ENCODE measurements around the gene NAA60.
"Not testable (repeated sequence)": the region's sequence is repeated elsewhere in the genome, so short reads cannot be mapped to it uniquely, and the experiment has no call there.

NAA60 gene

GRCh38 chr16:3484318-3485096 is 41.0 kb downstream of the NAA60 start:
- no peak for DNase-seq (ENCODE audit: low spot score)

DNA sequence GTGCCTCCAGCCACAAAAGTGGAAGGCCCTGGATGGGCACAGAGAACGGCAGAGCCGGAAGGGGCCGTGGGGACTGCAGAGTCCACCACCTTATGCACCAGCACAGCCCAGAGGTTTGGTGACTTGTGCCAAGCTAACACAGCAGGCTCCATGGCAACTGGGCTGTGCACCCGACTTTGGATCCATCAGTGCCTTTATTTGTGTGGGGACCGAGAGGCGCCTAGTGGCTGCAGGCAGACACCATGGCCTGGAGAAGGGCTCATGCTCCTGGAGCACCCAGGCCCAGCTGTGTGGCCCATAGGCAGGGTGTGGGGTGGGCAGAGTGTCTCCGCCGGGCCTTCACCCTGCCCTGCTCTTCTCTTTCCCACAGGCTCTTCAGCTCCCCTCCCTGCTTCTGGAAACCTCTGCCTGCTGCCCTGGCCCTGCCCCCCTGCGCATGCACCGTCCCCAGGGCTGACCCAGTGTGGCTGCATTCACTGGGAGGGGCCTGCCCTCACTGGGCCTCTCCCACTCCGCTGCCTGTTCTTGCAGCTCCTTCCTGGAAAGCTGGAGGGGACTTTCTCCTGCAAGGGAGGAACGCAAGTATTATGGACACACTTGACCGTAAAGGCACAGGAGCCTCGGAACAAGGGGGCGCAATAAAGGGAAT is 41.7 kb downstream of the NAA60 start:
- DNase-seq (ENCODE audit: low spot score), result no peak

- no peak for DNase-seq (ENCODE audit: low spot score)
Observed at GRCh38 chr16:3485821-3486505, 42.5 kb downstream of the NAA60 start.

DNA sequence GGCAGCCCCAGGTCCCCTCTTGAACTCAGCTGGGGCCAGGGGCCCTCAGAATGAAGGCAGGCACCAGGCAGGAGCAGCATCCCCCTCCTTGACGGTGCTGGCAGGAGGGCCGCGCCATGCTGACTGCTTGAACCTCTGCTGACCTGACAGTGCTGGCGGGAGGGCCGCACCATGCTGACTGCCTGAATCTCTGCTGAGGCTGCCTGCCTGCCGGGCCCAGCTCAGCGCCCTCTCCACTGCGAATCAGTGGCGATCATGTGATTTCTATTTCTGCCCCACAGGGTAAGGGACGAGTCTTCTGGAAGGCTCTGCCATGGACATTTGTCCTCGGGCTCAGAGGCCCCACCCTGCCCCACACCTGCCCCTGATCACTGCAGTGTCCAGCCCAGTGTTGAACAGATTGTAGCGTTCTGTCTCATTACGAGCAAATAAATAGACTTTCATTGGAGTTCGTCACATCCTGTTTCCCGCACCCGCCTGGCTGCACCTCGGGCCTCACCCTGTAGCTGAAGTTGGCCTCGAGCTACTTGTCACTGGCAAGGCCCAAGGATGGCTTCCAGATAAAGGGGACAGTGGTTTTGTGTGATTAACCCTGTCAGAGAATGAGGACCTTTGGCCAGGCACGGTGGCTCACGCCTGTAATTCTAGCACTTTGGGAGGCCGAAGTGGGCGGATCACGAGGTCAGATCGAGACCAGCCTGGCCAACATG is 43.2 kb downstream of the NAA60 start:
- DNase-seq (ENCODE audit: low spot score), result no peak

GRCh38 chr16:3487521-3488410 is 44.3 kb downstream of the NAA60 start:
- no peak for DNase-seq (ENCODE audit: low spot score)

- no peak for DNase-seq (ENCODE audit: low spot score)
Observed at GRCh38 chr16:3488801-3489200, 45.3 kb downstream of the NAA60 start.

GRCh38 chr16:3490911-3491629 is 47.6 kb downstream of the NAA60 start:
- DNase-seq (ENCODE audit: low spot score), result no peak

DNA sequence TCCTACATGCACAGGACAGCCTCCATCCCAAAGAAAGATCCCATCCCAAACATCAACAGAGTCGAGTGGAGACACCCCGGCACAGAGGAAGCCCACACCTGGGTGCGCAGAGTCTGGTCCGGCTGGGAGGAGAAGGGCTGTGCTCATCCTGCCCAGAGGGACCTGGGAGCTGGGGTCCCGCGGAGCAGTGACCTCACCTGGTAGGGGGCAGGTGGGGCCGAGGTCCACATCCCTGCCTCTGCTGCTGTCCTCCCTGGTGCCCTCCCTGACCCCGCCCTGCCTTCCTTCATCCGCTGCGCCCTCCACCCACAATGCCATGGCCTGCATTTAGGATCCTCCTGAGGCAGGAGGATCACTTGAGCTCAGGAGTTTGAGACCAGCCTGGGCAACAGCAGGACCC is 48.9 kb downstream of the NAA60 start:
- no peak for DNase-seq (ENCODE audit: low spot score)

DNA sequence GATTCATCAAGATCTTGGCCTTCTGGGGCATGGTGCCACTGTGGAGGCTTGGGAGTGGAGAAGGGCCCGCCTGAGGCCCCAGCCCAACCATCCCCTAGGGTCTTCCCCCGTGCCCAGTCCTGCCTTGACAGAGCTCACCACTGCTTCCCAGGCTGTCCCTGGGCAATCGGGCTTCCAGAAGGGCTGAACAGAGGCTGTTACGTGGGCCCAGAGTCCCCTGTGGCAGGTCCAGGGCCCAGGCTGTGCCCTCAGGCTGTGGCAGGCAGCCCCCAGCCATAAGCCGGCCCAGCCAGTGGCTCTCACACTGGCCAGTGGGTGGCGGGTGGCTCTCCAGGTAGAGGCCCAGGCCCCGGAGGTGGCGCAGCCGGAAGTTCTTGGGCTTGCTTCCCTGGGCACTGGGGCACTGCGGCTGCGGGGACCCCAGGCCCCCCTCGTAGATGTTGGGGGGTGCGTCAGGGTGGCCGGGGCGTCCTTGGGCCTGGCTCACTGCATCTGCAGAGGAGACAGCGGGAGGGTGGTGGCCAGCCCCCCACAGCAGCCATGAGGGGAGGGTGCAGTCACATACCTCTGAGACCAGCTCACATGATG is 51.0 kb downstream of the NAA60 start:
- no peak for DNase-seq (ENCODE audit: low spot score)

DNA sequence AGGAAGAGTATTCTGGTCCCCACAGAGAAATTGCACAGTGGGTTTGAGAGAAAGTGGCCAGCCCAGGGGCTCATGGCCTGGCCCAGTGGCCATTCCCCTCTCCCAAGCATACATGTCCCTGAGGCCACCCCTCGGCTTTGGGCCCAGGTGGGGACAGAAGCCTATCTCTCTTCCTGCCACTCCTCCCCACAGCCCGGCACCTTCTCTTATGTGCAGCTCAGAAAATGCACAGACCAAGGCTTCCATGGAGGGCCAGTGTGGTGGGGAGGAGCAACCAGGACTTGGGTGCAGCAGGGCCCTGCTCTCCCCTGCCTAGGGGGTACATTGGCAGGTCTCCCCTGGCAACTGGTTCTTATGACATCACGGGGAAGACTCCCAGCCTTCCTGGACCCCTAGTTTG is 51.7 kb downstream of the NAA60 start, which contains the start of gene C16orf90:
Gene C16orf90, minus strand, starts transcription at position 314 of the 400 bp plus-strand sequence. Its CDS starts 68 bp downstream, at position 246.
- no peak for DNase-seq (ENCODE audit: low spot score)

DNA sequence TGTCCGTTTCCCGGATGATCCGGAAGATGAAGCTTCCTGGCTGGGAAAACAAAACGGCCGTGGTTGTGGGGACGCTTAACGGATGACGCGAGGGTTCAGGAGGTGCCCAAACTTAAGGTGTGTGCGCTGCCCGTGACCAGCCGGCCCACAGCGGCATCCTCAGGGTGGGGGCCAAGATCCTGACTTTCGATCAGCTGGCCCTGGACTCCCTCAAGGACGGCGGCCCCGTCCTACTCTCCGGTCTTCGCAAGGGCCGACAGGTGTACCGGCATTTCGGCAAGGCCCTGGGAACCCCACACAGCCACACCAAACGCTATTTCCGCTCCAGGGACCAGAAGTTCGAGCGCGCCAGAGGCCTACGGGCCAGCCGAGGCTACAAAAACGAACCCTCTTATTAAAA is 52.9 kb downstream of the NAA60 start:
- DNase-seq (ENCODE audit: low spot score), result no peak

DNA sequence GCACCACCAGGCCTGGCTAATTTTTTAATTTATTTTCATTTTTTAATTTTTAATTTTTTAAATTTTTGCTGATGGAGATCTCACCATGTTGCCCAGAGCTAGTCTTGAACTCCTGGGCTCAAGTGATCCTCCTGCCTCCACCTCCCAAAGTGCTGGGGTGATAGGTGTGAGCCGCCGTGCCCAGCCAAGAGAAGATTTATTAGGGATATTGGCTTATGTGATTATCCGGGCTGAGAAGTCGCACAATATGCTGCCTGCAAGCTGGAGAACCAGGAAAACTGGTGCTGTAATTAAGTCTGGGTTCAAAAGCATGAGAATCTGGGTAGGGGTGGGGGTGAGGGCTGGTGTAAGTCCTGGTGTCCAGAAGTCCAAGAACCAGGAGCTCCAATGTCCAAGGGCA is 54.3 kb downstream of the NAA60 start:
- DNase-seq (ENCODE audit: low spot score), result no peak

DNA sequence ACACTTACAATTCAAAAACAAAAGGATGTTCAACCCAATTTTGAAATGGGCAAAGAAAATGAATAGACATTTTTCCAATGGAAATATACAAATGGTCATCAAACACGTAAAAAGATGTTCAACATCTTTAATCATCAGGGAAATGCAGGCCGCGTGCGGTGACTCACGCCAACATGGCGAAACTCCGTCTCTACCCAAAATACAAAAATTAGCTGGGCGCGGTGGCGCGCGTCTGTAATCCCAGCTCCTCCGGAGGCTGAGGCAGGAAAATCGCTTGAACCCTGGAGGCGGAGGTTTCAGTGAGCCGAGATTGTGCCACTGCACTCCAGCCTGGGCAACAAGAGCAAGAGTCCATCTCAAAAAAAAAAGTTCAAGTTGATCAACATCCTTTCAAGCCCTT is 55.5 kb downstream of the NAA60 start:
- no peak for DNase-seq (ENCODE audit: low spot score)

- DNase-seq (ENCODE audit: low spot score), result not testable (repeated sequence)
Observed at GRCh38 chr16:3501412-3501761, 57.9 kb downstream of the NAA60 start.

GRCh38 chr16:3501783-3502400 is 58.4 kb downstream of the NAA60 start:
- no peak for DNase-seq (ENCODE audit: low spot score)

- peak; percentile 50 for DNase-seq (ENCODE audit: low spot score)
Observed at GRCh38 chr16:3503523-3503922, 60.0 kb downstream of the NAA60 start.

DNA sequence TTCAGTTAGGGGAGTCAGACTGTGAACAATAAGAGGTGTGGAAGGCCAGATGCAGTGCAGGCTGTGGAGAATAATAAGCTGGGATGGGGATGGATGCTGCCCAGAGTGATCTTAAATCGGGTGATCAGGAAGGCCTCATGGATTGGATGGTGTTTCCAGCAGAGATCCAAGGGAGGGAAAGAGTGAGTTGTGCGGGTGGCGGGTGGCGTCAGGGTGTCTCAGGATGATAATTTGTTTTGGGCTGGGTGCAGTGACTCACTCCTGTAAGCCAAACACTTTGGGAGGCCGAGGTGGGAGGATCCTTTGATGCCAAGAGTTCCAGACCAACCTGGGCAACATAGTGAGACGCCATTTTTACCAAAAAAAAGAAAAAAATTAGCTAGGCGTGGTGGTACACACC is 65.3 kb downstream of the NAA60 start:
- DNase-seq (ENCODE audit: low spot score), result no peak

- DNase-seq (ENCODE audit: low spot score), result no peak
Observed at GRCh38 chr16:3509470-3509928, 66.0 kb downstream of the NAA60 start.

GRCh38 chr16:3510416-3510815 is 66.9 kb downstream of the NAA60 start:
- DNase-seq (ENCODE audit: low spot score), result no peak

Measured in LoVo (cell line).